ENCODE measurements around the gene CCDC134.

DNA sequence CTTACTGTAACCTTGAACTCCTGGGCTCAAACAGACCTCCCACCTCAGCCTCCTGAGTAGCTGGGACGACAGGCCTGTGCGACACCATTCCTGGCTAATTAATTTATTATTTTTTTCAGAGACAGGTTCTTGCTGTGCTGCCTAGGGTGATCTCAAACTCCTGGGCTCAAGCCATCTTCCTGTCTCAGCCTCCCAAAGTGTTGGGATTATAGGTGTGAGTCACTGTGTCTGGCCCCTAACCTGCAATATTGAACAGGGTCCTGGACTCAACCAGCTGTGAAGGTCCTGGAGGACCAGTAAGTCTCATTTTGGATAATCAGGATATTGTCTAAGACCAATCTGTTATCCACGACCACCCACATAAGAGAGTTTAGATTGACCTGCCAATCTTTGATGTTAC is 15.2 kb downstream of the CCDC134 start:
- TF ChIP-seq CTCF (IDR thresholded peaks at IDR 0.05): no peak
- no peak for TF ChIP-seq EP300 (IDR thresholded peaks at IDR 0.05)
- TF ChIP-seq POLR2A (IDR thresholded peaks at IDR 0.05; ENCODE audit: low read depth): no peak
- no peak for TF ChIP-seq POLR2AphosphoS5 (IDR thresholded peaks at IDR 0.05)

Measured in esophagus muscularis mucosa (tissue), 4 donors.